ENCODE data around the gene NAP1L1.

NAP1L1 gene

GRCh38 chr12:76037130-76038103 is 47.1 kb downstream of the NAP1L1 start:
- DNase-seq (ENCODE audit: low spot score) = peak; percentile 82

GRCh38 chr12:76035045-76035444 is 49.4 kb downstream of the NAP1L1 start:
- DNase-seq (ENCODE audit: low spot score) = no peak

GRCh38 chr12:76033081-76034011 is 51.1 kb downstream of the NAP1L1 start:
- peak; percentile 66 for DNase-seq (ENCODE audit: low spot score)

GRCh38 chr12:76032043-76032981 is 52.2 kb downstream of the NAP1L1 start:
- DNase-seq (ENCODE audit: low spot score) = peak; percentile 73

GRCh38 chr12:76031414-76032042 is 53.0 kb downstream of the NAP1L1 start, which contains the start of gene PHLDA1:
Gene PHLDA1 (minus strand): TSS chr12:76031776.
- peak; percentile 99 for DNase-seq (ENCODE audit: low spot score)

GRCh38 chr12:76031081-76031413 is 53.4 kb downstream of the NAP1L1 start:
- no peak for DNase-seq (ENCODE audit: low spot score)

- peak; percentile 67 for DNase-seq (ENCODE audit: low spot score)
Measured at GRCh38 chr12:76030341-76031080, 54.0 kb downstream of the NAP1L1 start.

GRCh38 chr12:76029982-76030340 is 54.5 kb downstream of the NAP1L1 start:
- peak; percentile 68 for DNase-seq (ENCODE audit: low spot score)

GRCh38 chr12:76028571-76029277 is 55.8 kb downstream of the NAP1L1 start:
- peak; percentile 27 for DNase-seq (ENCODE audit: low spot score)

- DNase-seq (ENCODE audit: low spot score) = peak; percentile 37
Measured at GRCh38 chr12:76026643-76027063, 57.8 kb downstream of the NAP1L1 start.

GRCh38 chr12:76025601-76026575 is 58.6 kb downstream of the NAP1L1 start:
- peak; percentile 62 for DNase-seq (ENCODE audit: low spot score)

- peak; percentile 78 for DNase-seq (ENCODE audit: low spot score)
Measured at GRCh38 chr12:76024942-76025600, 59.4 kb downstream of the NAP1L1 start.

- no peak for DNase-seq (ENCODE audit: low spot score)
Measured at GRCh38 chr12:76024102-76024781, 60.2 kb downstream of the NAP1L1 start.

GRCh38 chr12:76023069-76023690 is 61.3 kb downstream of the NAP1L1 start:
- no peak for DNase-seq (ENCODE audit: low spot score)

- no peak for DNase-seq (ENCODE audit: low spot score)
Measured at GRCh38 chr12:76022506-76022905, 62.0 kb downstream of the NAP1L1 start.

GRCh38 chr12:76020731-76021672 is 63.5 kb downstream of the NAP1L1 start:
- DNase-seq (ENCODE audit: low spot score) = peak; percentile 98

Data from kidney tubule cell (primary cell).